Limb (tissue), 2 donors: Measurements from ENCODE around the gene B3GNT7.
"Not testable (repeated sequence)": the region's sequence is repeated elsewhere in the genome, so short reads cannot be mapped to it uniquely, and the experiment has no call there.

Experiments
- DNase-seq, 2 donors: peaks; one replicate each; pipeline ENCODE4 v3.0.0-alpha.2; 2016; ENCODE audit errors: extremely low spot score in 2 of 2

B3GNT7 gene

DNA sequence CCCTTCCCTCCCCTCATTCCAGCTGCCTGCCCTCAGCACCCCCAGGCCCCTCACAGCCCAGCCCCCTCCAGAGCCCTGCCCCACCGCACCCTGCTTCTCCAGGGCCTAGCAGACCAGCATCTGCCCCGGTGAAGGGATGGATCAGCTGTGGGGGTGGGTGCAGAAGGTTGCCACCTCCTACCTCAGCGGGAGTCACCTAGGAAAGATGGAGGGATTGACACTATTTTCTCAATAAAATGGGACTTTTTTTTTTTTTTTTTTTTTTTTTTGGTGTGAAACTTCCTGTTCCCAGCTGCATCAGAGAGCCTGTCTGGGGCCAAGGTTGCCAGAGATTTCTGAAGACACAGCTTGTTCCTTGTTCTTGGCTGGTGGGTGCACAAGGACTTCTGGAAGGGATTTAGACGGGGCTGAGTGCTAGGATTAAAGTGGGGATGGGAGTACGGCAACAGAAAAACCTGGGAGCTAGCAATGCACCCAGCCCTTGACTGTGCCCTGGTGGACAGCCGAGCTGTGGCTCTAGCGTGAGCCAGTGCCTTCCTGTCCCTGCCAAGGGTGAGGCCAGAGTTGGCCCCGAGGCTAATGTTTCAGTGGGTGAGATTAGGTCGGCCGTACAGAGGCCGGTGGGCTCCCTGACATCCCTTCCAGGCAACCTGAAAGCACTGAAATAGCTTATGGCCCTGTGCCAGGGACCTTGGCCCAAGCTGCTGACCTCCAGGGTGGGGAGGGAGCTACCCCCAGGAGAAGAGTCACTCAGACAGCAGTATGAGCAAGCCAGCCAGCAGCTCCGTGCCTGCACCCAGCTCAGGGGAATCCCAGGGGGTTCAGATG is 4.6 kb downstream of the B3GNT7 start:
- DNase-seq: no peak

DNA sequence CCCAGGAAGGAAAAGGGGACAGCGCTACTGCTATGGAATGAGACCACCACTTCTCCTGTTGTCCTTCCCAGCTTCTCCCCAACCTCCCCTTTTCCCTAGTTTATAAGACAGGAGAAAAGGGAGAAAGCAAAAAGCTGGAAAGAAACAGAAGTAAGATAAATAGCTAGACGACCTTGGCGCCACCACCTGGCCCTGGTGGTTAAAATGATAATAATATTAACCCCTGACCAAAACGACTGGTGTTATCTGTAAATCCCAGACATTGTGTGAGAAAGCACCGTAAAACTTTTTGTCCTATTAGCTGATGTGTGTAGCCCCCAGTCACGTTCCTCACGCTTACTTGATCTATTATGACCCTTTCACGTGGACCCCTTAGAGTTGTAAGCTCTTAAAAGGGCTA is 5.2 kb downstream of the B3GNT7 start:
- not testable (repeated sequence) for DNase-seq

GRCh38 chr2:231401101-231401500 is 5.6 kb downstream of the B3GNT7 start:
- DNase-seq: not testable (repeated sequence)

- not testable (repeated sequence) for DNase-seq
These were observed 8.1 kb downstream of the B3GNT7 start for GRCh38 chr2:231403421-231404182.

DNA sequence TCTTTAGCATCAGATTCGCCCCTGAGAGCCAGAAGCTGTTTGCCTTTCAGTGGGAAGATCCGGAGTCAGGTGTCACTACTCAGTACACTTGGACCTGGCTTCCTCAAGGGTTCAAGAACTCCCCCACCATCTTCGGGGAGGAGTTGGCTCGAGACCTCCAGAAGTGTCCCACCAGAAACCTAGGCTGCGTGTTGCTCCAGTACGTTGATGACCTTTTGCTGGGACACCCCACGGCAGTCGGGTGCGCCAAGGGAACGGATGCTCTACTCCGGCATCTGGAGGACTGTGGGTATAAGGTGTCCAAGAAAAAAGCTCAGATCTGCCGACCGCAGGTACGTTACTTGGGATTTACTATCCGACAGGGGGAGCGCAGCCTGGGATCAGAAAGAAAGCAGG is 8.7 kb downstream of the B3GNT7 start:
- not testable (repeated sequence) for DNase-seq

DNA sequence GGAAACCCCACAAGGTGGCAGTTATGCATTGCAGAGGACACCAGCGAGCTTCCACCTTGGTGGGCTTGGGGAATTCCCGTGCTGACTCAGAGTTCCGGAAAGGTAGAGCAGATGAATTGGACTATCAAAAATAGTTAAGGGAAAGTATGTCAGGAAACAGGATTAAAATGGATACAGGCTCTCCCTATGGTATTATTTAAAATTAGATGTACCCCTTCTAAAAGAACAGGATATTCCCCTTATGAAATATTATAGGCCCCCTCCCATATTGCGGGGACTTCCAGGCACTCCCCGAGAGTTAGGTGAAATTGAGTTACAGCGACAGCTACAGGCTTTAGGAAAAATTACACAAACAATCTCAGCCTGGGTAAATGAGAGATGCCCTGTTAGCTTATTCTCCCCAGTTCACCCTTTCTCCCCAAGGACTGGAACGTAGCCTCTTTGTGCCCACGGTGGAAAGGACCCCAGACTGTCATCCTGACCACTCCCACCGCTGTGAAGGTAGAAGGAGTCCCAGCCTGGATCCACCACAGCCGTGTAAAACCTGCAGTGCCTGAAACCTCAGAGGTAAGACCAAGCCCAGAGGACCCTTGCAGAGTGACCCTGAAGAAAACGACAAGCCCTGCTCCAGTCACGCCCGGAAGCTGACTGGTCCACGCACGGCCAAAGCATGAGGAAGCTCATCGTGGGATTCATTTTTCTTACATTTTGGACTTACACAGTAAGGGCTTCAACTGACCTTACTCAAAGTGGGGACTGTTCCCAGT is 10.3 kb downstream of the B3GNT7 start:
- not testable (repeated sequence) for DNase-seq

DNA sequence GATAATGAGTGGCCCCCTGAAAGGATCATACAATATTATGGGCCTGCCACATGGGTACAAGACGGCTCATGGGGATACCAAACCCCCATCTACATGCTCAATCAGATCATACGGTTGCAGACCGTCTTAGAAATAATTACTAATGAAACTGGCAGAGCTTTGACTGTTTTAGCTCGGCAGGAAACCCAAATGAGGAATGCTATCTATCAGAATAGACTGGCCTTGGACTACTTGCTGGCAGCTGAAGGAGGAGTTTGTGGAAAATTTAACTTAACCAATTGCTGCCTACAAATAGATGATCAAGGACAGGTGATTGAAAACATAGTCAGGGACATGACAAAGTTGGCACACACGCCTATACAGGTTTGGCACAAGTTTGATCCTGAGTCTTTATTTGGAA is 12.2 kb downstream of the B3GNT7 start:
- DNase-seq: not testable (repeated sequence)

DNA sequence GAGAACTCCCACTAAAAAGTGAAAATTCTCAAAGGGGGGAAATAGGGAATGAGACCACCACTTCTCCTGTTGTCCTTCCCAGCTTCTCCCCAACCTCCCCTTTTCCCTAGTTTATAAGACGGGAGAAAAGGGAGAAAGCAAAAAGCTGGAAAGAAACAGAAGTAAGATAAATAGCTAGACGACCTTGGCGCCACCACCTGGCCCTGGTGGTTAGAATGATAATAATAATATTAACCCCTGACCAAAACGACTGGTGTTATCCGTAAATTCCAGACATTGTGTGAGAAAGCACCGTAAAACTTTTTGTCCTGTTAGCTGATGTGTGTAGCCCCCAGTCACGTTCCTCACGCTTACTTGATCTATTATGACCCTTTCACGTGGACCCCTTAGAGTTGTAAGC is 12.8 kb downstream of the B3GNT7 start:
- not testable (repeated sequence) for DNase-seq

- DNase-seq: no peak
These were observed 14.3 kb downstream of the B3GNT7 start for GRCh38 chr2:231409776-231410175.

DNA sequence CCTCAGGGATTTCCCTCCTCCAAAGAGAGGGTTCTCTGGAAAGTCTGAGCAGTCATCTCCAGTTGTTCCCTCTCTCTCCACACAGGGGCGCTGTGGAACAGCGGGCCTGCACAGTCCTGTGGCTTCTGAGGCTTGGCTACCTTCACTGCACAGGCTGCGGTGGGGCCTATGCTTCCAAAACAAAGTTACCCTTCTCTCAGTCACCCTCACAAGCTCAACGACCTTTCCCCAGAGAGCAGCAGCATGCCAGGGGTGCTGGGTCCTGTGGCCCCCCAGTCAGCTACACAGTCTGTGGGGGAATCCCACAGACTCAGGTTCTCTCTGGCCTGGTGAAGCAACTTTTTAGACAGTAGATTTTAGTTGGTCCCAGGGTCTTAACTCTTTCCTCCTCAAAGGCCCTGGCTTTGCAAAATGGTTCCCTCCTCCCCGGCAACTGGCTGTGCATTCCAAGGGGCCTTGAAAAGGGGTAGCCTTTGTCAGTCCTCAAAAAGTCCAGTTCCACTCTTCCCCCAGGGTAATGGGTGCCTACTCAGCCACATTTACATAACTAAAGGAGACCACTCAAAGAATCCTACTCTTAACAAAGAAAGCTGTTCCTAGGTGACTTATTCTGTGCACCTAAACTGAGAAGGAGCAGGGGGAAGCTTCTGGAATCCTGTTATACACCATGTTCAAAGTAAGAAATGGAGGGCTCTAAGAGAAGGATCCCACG is 14.9 kb downstream of the B3GNT7 start:
- no peak for DNase-seq

DNA sequence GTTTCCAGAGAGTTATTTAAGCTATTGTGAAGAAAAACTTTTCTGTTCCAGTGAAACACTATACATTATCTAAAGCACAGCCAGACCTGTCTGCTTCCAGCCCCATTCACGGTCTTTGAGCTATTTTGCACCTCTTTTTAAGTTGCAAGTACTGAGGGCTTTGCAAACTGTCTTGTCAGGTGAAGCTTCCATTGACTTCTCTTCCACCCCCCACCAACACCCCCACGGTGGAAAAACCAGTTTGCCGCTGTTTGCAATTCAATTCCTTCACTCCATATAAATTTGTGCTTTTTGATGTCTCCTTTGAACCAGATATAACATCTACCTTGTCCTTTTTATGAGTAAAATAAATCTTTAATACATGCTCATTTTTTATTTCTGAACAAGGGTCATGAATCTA is 15.7 kb downstream of the B3GNT7 start:
- DNase-seq: no peak

DNA sequence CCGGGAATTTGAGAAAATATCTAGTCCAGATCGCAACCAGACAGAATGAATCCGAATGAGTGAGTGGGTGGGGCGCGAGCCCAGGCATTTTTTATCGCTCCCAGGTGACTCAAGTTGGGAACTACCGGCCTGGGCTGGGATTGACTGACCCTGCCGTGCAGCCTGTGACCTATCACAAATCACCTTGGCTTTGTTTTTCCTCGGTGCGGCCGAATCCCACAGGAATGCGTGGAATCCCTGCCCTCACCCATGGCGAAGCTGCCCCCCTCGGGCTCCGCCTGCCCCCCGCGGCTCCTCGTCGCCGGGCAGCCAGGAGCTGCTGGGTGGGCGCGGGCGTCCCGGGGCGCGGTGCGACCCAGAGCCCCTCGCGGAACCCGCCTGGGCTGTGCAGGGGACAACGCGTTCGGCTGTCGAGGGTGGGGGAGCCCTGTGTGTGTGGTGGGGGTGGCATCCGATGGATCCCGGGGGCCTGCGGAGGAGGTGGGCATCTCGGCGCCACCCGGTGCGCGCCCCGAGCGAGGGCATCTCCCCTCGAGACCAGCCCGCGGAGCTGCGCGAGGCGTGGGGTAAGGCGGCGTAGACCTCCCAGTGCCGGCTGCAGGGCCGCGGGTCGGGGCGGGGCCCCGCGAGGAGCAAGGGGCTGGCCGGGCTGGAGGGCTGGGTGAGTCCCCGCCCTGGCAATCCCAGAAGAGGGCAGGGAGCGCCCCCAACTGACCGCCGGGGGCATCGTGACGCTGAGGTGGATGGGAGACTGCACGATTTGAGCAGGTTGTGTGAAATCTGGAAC is 16.5 kb downstream of the B3GNT7 start:
- DNase-seq: peak; percentile 72 to 89

- DNase-seq: no peak
These were observed 17.1 kb downstream of the B3GNT7 start for GRCh38 chr2:231412618-231412963.

DNA sequence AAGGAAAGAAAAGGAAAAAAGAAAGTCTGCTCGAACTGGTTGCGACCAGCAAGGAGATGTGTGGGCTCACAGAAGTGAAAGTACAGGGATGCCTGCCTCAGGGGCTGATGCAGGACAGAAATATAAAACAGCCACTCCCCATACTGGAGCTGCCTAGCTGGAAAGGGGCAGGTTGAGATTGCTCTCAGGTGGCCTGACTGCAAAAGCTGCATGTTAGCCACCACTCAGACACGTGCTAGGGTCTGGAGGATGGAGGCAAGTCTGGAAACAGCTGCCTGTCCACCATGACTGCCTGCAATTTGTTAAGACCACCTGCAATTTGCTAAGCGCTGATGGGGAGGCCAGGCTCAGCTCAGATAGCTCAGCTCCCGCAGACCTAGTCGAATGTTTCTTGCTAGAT is 17.9 kb downstream of the B3GNT7 start:
- no peak for DNase-seq

- DNase-seq: no peak
These were observed 18.5 kb downstream of the B3GNT7 start for GRCh38 chr2:231413921-231414476.

GRCh38 chr2:231415029-231415428 is 19.5 kb downstream of the B3GNT7 start:
- DNase-seq: no peak

DNA sequence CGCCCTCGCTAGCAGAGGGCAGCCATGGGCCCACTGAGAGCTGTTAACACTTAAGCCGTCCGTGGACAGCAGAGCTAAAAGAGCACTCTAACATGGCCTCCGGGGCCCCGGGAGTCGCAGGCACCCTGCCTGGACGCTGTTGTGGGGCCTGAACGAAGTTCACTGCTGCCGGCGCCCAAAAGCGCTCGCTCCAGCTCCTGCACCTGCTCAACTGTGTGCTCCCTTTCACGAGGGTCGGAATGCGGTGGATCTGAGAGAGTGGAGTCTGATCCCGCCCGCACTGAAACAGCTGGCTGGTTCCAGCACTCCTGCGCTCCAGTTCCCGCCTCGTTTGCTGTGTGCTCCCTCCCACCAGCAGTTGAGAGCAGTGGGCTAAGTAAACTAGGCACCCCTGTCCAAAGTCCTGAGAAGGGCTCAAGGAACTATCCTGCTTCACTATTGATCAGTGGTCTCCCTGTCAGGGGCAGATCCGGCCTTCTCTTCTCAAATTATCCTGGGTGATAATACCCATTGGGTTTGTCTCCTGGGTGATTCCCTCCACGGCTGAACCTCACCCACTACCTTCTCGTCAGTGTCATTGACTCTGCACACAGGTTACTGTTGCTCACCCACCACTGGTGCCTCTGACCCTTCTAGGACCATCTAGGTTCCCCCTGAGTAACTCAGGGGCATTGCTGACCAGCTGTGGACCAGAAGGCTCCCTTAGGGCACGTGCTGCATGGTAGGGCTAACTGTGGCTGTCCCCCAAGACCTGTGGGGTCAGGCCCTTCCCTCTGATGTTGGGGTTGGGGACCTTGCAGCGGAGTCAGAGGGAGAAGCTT is 23.5 kb downstream of the B3GNT7 start:
- no peak for DNase-seq

DNA sequence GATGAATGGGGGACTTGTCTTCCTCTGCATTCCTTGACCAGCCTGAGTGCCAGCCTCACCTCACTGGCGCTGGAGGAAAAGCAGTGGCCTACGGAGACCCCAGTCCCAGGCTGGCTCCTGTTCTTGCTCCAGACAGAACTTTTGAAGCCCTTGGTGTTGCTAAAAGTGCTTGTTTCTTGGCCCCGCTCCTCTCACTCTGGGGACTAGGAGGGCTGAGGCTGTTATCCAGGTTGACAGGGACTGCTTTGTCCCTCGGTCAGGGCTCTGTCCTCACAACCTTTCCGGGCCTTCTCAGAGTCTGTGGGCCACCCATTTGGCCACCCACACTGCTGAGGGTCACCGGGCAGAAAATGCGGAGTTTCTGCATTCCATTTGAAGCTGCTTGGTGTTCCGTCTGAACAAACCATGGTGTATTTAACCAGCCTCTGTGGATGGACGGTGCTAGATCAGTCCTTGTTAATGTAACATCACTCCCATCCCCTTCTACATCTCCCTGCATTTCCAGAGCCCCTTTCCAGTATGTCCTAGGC is 25.6 kb downstream of the B3GNT7 start:
- no peak for DNase-seq

- no peak for DNase-seq
These were observed 26.5 kb downstream of the B3GNT7 start for GRCh38 chr2:231422056-231422455.
